GM06990 (cell line): ENCODE results near the gene MAPKAP1.

Experiments
- DNase-seq: peaks from one replicate; pipeline ENCODE4 v3.0.0-alpha.2; 2011; ENCODE audit not compliant: insufficient read length; ENCODE audit errors: extremely low read depth
- H3K27me3 ChIP-seq: replicated peaks from 2 replicates; pipeline ENCODE4 v1.6.0; 2011; ENCODE audit warnings: low read length; ENCODE audit not compliant: control insufficient read depth, insufficient read depth
- H3K36me3 ChIP-seq: 2 replicates; pipeline ENCODE4 v1.5.1; 2011; ENCODE audit warnings: low read length; ENCODE audit not compliant: control insufficient read depth, insufficient read depth
- H3K4me3 ChIP-seq: replicated peaks from 2 replicates; pipeline ENCODE4 v1.5.1; 2011; ENCODE audit warnings: low read depth, mild to moderate bottlenecking, control low read depth, low read length
- CTCF ChIP-seq: IDR thresholded peaks from 2 replicates; pipeline ENCODE4 v1.5.1; 2011; ENCODE audit warnings: low read length, control low read depth, mild to moderate bottlenecking, inconsistent platforms; ENCODE audit not compliant: insufficient read depth, poor library complexity, severe bottlenecking

The MAPKAP1 gene

GRCh38 chr9:125750627-125751011 is 43.6 kb upstream of the MAPKAP1 start:
- Histone ChIP-seq H3K36me3 (no peaks in the 10 kb centered on the region; the same call in 1 of the 2 replicates), H3K4me3 (peak overlapping the region; percentile 19; the same call in 1 of the 2 replicates), H3K27me3 (no peaks in the 10 kb centered on the region)
- no peak for DNase-seq
- TF ChIP-seq CTCF = no peak

GRCh38 chr9:125749951-125750626 is 43.1 kb upstream of the MAPKAP1 start:
- TF ChIP-seq CTCF = no peak
- no peaks in the 10 kb centered on the region; the same call in 1 of the 2 replicates for H3K36me3 ChIP-seq

GRCh38 chr9:125749287-125749935 is 42.4 kb upstream of the MAPKAP1 start:
- no peak for TF ChIP-seq CTCF
- Histone ChIP-seq H3K4me3 (peak overlapping the region; percentile 95), H3K27me3 (no peaks in the 10 kb centered on the region), H3K36me3 (no peaks in the 10 kb centered on the region; the same call in 1 of the 2 replicates)
- DNase-seq = no peak

More at GRCh38 chr9:125749951-125750626, 43.1 kb upstream of the MAPKAP1 start:
- H3K27me3 ChIP-seq = no peaks in the 10 kb centered on the region
- no peak for DNase-seq
- peak overlapping the region; percentile 31 for H3K4me3 ChIP-seq

GRCh38 chr9:125748446-125749099 is 41.6 kb upstream of the MAPKAP1 start:
- no peak for TF ChIP-seq CTCF
- peak; percentile 30 for DNase-seq
- Histone ChIP-seq H3K27me3 (no peaks in the 10 kb centered on the region), H3K4me3 (peak overlapping the region; percentile 95), H3K36me3 (no peaks in the 10 kb centered on the region)

- no peak for TF ChIP-seq CTCF
- DNase-seq = peak; percentile 61
- peak overlapping the region; percentile 95 for H3K4me3 ChIP-seq
- H3K36me3 ChIP-seq = no peaks in the 10 kb centered on the region
- H3K27me3 ChIP-seq = no peaks in the 10 kb centered on the region
Observed at GRCh38 chr9:125747765-125748445, 40.9 kb upstream of the MAPKAP1 start.
